ENCODE measurements around the gene HS3ST1. TPM values are rescaled to one million over a fixed set of nuclear protein-coding genes. Genes with fewer than 3 reads are reported as not detected.

The HS3ST1 gene
- total RNA-seq, 1 experiment from 2014 or later, result 0.21 TPM

GRCh38 chr4:11348449-11349088, 80.1 kb downstream of the HS3ST1 start:
- no peak overlapping the region for H3K4me3 ChIP-seq (ENCODE audit: low read depth in 2 of 2, low read length in 2 of 2)
- no peak overlapping the region for H3K27ac ChIP-seq (ENCODE audit: low read length)
- TF ChIP-seq TCF7L2 (IDR thresholded peaks at IDR 0.05; ENCODE audit: low read depth, low read length) (no peak), POLR2AphosphoS5 (IDR thresholded peaks at IDR 0.05; ENCODE audit: low read depth, low read length) (no peak), SIN3A (IDR thresholded peaks at IDR 0.05; ENCODE audit: borderline replicate concordance, insufficient read depth, low read depth, low read length) (no peak), REST (IDR thresholded peaks at IDR 0.05; ENCODE audit: insufficient read depth in 1 of 2, low read depth in 2 of 2, low read length in 1 of 2) (no peak)
- no TSS peak for BruUV-seq (replicated peaks)
- POLR2A ChIA-PET, result no interaction called here
- intact Hi-C loops (cut with micrococcal nuclease; ENCODE audit: unreplicated experiment), result no loop called here
- DNase-seq (ENCODE audit: low read depth, low spot score), result no peak
- H3K27me3 ChIP-seq (ENCODE audit: control insufficient read depth, insufficient read depth, low read length), result no peaks in the 10 kb centered on the region
- in situ Hi-C loops (cut with HindIII; ENCODE audit: low pct_unique_long_range_greater_than_20kb, low sequenced_read_pairs), result no loop called here
- ATAC-seq, result no peak
- H3K9me3 ChIP-seq (ENCODE audit: control insufficient read depth, insufficient read depth, low read depth, low read length), result no peaks in the 10 kb centered on the region
- H3K4me1 ChIP-seq (ENCODE audit: control insufficient read depth, insufficient read depth, low read length), result no peaks in the 10 kb centered on the region
- H3K36me3 ChIP-seq (ENCODE audit: control insufficient read depth, insufficient read depth, low read length), result no peaks in the 10 kb centered on the region
- CTCF ChIA-PET, result no interaction called here

- ChIA-PET CTCF (no interaction called here), POLR2A (no interaction called here)
- TF ChIP-seq POLR2AphosphoS5 (IDR thresholded peaks at IDR 0.05; ENCODE audit: low read depth, low read length) (no peak), TCF7L2 (IDR thresholded peaks at IDR 0.05; ENCODE audit: low read depth, low read length) (no peak), CTCF (IDR thresholded peaks at IDR 0.05) (no peak), REST (IDR thresholded peaks at IDR 0.05; ENCODE audit: insufficient read depth in 1 of 2, low read depth in 2 of 2, low read length in 1 of 2) (no peak), SIN3A (IDR thresholded peaks at IDR 0.05; ENCODE audit: borderline replicate concordance, insufficient read depth, low read depth, low read length) (no peak)
- no TSS peak for BruUV-seq (replicated peaks)
- Histone ChIP-seq H3K27me3 (ENCODE audit: control insufficient read depth, insufficient read depth, low read length) (no peaks in the 10 kb centered on the region), H3K4me1 (ENCODE audit: control insufficient read depth, insufficient read depth, low read length) (no peaks in the 10 kb centered on the region), H3K4me3 (ENCODE audit: low read depth in 2 of 2, low read length in 2 of 2) (no peak overlapping the region), H3K27ac (ENCODE audit: low read length) (no peak overlapping the region), H3K9me3 (ENCODE audit: control insufficient read depth, insufficient read depth, low read depth, low read length) (no peaks in the 10 kb centered on the region), H3K36me3 (ENCODE audit: control insufficient read depth, insufficient read depth, low read length) (no peaks in the 10 kb centered on the region)
- intact Hi-C loops (cut with micrococcal nuclease; ENCODE audit: unreplicated experiment) (no loop called here), in situ Hi-C loops (cut with HindIII; ENCODE audit: low pct_unique_long_range_greater_than_20kb, low sequenced_read_pairs) (no loop called here)
- no peak for ATAC-seq
- DNase-seq (ENCODE audit: low read depth, low spot score), result no peak
These were observed 83.8 kb downstream of the HS3ST1 start for GRCh38 chr4:11344916-11345315.

Data from Panc1 (cell line).